ENCODE data around the gene SNAPC4.

The SNAPC4 gene

DNA sequence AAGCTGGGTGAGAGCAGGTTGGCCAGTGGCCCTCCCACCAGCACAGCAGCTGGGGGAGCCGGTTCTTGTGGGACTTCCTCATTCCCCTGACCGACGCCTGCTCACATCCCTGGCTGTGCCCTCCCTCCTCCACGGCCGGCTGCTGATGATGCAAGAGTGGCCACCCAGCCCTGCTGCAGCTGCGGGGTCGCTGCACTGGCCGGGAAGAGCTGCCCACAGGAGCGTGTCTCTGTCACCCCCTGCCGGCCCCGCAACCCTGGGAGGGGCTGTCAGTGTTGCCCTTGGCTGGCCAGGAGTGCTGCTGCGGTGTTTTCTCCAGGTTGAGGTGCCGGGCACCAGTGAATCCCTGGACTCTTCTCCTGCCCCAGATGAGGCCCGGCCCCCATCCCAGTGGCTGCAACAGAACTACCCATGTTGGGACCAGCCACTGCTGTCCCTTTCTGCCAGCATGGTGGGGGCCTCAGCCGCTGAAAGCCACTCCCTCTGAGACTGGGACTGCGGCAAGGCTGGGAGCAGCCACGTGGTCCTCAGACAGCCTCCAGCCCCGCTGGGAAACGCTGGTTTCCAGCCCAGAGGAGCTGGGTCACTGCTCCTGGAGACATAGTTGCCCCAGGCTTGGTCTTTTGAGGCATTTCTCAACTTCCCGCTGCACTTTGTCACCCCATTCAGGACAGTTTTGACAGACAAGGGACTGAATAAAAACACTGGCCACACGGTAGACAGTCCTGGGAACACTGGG lies 27.2 kb downstream of the SNAPC4 start:
- CTCF ChIA-PET = interaction anchor here (1.6 to 5.2 kb wide), 3 partner anchors 9 to 59 kb away, joined by 6 to 54 read pairs (median 7); partner anchors contain the start of gene DNLZ
- TF ChIP-seq, protein P1, sequence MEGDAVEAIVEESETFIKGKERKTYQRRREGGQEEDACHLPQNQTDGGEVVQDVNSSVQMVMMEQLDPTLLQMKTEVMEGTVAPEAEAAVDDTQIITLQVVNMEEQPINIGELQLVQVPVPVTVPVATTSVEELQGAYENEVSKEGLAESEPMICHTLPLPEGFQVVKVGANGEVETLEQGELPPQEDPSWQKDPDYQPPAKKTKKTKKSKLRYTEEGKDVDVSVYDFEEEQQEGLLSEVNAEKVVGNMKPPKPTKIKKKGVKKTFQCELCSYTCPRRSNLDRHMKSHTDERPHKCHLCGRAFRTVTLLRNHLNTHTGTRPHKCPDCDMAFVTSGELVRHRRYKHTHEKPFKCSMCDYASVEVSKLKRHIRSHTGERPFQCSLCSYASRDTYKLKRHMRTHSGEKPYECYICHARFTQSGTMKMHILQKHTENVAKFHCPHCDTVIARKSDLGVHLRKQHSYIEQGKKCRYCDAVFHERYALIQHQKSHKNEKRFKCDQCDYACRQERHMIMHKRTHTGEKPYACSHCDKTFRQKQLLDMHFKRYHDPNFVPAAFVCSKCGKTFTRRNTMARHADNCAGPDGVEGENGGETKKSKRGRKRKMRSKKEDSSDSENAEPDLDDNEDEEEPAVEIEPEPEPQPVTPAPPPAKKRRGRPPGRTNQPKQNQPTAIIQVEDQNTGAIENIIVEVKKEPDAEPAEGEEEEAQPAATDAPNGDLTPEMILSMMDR (IDR thresholded peaks at IDR 0.05; ENCODE audit: insufficient read depth, low read length, missing control alignments) = peak; percentile 15
- POLR2A ChIA-PET = interaction anchor here (1.5 kb wide), 2 partner anchors 10 to 46 kb away, joined by 4 to 7 read pairs; partner anchors contain the start of gene DNLZ
- H3K4me3 ChIP-seq (ENCODE audit: low read depth, low read length) = no peak overlapping the region
- peak; percentile 21 for DNase-seq (ENCODE audit: low read depth, low spot score)

DNA sequence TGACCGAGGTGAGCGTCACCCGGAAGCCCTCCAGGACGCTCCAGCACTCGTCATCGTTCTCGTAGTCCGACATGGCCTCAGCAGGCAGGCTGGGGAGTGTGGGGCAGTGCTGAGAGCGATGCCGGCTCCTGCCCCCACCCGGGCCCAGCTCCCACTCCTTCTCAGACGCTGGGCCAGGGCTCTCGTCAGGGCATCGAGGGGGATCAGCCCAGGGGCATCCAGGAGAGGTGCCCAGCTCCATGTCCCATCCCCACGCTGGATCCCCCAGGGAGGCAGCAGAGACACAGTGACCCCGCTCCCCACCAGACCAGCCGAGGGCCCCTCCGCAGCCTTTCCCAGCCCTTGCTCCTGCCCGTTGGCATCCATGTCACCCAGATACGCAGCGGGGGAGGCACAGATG lies 28.0 kb downstream of the SNAPC4 start:
- no peak overlapping the region for H3K4me3 ChIP-seq (ENCODE audit: low read depth, low read length)
- ChIA-PET CTCF (interaction anchor here (1.6 to 5.2 kb wide), 3 partner anchors 8 to 59 kb away, joined by 5 to 54 read pairs (median 7); partner anchors contain the start of gene DNLZ), POLR2A (interaction anchor here (1.5 kb wide), 2 partner anchors 9 to 46 kb away, joined by 4 to 7 read pairs; partner anchors contain the start of gene DNLZ)
- DNase-seq (ENCODE audit: low read depth, low spot score) = no peak
- TF ChIP-seq, protein P1 (IDR thresholded peaks at IDR 0.05; ENCODE audit: insufficient read depth, low read length, missing control alignments) = no peak

DNA sequence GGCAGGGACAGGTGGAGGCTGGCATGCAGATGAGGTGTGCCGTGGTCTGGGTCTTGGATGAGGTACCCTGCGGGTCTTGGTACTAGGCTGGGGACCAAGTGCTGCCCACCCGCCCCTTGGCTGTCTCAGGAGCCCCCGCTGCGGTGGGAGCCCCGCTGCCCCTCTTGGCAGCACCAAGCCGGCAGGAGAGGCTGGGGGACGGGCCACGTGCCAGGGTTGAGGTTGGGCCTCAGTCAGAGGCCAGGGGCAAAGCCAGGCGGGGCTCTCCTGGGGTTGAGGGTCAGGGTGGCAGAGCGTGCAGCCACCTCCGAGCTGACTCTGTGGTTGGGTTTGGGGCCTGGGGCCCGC lies 28.5 kb downstream of the SNAPC4 start:
- DNase-seq (ENCODE audit: low read depth, low spot score) = no peak
- POLR2A ChIA-PET = no interaction called here
- CTCF ChIA-PET = interaction anchor here (1.0 to 5.2 kb wide), 3 partner anchors 8 to 59 kb away, joined by 3 to 54 read pairs (median 5); partner anchors contain the start of gene DNLZ
- TF ChIP-seq, protein P1 (IDR thresholded peaks at IDR 0.05; ENCODE audit: insufficient read depth, low read length, missing control alignments) = no peak
- H3K4me3 ChIP-seq (ENCODE audit: low read depth, low read length) = no peak overlapping the region

DNA sequence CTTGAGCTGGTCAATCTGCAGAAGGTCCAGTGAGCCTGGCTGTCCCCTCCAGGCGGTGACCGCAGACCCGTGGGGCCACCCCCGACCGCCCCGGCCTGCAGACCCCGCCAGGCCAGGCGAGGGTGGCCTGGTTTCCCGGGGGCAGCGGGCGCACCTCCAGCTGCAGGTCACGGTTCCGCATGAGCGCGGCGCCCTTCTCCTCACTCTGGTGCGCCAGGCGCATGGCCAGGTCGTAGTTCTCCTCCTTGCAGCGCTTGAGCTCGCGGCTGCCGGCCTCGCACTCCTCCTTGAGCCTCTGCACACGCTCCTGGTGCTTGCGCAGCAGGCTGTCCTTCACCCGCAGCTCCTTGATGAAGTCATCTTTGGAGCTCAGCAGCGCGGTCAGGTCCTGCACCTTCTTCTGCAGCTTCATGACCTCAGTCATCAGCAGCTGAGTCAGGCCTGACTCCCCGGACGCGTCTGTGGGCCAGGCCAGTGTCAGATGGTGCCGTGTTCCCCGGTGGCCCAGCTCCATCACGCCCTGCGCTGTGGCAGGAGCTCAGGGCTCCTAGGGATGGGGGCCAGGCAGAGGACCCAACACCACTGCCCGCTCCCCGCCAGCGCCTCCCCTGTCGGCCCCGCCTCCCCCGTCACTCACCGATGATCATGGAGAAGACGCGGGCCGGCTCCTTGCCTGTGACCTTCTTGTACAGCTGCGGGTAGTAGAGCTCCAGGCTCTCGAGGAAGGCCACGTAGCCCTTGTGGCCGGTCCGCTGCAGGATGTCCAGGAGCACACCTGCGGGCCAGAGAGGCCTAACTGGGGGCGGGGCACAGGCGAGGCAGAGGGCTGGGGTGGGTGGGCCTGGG lies 29.1 kb downstream of the SNAPC4 start:
- TF ChIP-seq, protein P1 (IDR thresholded peaks at IDR 0.05; ENCODE audit: insufficient read depth, low read length, missing control alignments) = no peak
- ChIA-PET CTCF (interaction anchor here (0.8 to 5.2 kb wide), 4 partner anchors 7 to 58 kb away, joined by 3 to 54 read pairs (median 4); partner anchors contain the start of gene DNLZ), POLR2A (no interaction called here)
- no peak overlapping the region for H3K4me3 ChIP-seq (ENCODE audit: low read depth, low read length)
- no peak for DNase-seq (ENCODE audit: low read depth, low spot score)

DNA sequence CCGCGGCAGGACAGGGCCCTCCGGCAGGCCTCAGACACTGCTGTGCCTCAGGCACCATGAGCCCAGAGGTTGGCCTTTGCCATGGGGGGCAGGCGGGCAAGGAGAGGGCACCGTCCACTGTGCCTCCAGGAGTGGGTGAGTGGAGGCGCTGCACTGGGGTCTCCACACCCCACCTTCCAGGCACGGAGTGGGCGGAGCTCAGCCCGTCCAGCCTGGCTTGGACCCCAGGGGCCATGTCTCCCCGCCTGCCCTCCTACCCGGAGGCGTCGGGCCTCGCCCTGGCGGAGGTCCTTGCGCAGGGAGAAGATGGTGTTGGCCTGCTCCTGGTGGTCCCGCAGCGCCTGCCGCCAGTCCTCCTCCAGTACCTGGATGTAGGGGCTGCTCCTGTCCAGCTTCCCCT lies 29.9 kb downstream of the SNAPC4 start:
- ChIA-PET CTCF (interaction anchor here (0.8 kb wide), 1 partner anchor 26 kb away, joined by 3 read pairs; no protein-coding TSS in a partner anchor), POLR2A (no interaction called here)
- H3K4me3 ChIP-seq (ENCODE audit: low read depth, low read length) = no peak overlapping the region
- no peak for DNase-seq (ENCODE audit: low read depth, low spot score)
- TF ChIP-seq, protein P1 (IDR thresholded peaks at IDR 0.05; ENCODE audit: insufficient read depth, low read length, missing control alignments) = no peak

DNA sequence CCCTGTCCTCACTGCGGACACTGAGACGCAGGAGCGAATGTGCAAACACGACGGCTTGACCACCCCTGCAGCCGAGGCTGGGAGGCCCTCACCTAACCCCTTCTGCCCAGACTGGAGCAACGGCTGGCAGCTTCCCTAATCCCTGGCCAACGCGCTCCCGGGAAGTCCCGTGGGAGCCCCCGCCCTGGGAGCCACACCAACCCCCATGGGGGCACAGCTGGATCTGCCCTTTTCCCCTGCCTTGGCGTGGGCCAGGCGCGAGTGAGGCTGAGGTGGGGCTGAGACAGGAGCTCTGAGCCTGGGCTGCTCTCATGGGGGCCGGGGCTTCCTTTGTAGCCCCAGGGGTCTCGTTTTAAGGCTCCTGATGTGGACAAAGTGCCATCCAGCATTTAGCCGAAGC lies 31.8 kb downstream of the SNAPC4 start:
- POLR2A ChIA-PET = no interaction called here
- TF ChIP-seq, protein P1 (IDR thresholded peaks at IDR 0.05; ENCODE audit: insufficient read depth, low read length, missing control alignments) = no peak
- CTCF ChIA-PET = interaction anchor here (1.8 to 8.7 kb wide), 2 partner anchors 34 to 55 kb away, joined by 4 to 93 read pairs; no protein-coding TSS in a partner anchor
- DNase-seq (ENCODE audit: low read depth, low spot score) = no peak
- no peak overlapping the region for H3K4me3 ChIP-seq (ENCODE audit: low read depth, low read length)
